CD4-positive, alpha-beta T cell treated with Interleukin-1 beta for 1 hour (primary cell): Measurements from ENCODE around the gene SLK.

Experiments
- DNase-seq, 2 donors: peaks; one replicate each; pipeline ENCODE4 v3.0.0-alpha.2; 2020 to 2022

SLK gene

DNA sequence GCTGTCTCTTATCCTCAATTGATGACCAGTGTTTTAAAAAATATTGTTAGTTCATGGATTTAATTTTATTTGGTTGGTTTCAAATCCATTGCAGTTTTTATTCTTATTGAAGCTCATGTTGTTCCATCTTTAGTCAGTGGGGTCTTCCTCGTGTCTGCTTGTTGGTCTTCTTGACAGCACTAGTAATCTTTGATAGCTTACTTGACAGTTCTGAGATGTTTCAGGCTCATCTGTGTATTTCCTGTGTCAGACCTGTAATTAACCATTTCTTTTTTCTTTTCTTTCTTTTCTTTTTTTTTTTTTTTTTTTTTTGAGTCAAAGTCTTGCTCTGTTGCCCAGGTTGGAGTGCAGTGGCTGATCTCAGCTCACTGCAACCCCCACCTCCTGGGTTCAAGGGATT, 28.2 kb downstream of the SLK start:
- no peak for DNase-seq

- DNase-seq, result no peak
Observed at GRCh38 chr10:103998805-103999204, 31.9 kb downstream of the SLK start.

DNA sequence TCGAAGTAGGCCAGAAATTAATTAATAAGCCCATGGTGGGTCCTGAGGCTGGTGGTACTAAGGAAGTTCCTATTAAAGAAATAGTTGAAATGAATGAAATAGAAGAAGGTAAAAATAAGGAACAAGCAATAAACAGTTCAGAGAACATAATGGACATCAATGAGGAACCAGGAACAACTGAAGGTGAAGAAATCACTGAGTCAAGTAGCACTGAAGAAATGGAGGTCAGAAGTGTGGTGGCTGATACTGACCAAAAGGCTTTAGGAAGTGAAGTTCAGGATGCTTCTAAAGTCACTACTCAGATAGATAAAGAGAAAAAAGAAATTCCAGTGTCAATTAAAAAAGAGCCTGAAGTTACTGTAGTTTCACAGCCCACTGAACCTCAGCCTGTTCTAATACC, 36.0 kb downstream of the SLK start:
- no peak for DNase-seq

DNA sequence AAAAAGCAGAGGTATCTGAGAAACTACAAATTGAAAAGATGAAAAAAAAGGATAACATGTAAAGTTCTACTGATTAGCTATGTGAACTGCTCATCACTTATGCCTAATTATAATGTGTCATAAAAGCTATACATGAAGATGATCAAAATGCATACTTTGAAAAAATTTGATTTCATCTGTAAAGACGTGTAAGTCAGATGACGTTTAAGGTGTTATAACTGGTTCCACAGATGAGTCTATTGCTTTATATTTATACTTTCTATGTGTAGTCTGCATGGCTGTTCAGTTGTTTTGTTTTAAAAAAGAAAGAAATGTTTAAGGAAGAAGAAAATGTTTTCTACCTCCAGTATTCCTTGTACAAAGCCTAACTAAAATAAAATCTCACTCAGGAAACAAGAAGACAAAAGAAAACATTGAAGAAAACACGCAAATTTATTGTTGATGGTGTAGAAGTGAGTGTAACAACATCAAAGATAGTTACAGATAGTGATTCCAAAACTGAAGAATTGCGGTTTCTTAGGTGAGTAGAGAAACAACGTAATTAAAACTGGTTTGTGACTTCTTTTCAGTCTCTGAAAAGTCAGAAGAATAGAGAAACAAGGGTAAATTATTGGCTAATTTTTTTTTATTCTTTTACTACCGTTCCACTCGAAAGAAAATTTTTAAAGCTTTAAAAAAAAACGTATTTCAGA, 38.4 kb downstream of the SLK start:
- DNase-seq, result no peak

DNA sequence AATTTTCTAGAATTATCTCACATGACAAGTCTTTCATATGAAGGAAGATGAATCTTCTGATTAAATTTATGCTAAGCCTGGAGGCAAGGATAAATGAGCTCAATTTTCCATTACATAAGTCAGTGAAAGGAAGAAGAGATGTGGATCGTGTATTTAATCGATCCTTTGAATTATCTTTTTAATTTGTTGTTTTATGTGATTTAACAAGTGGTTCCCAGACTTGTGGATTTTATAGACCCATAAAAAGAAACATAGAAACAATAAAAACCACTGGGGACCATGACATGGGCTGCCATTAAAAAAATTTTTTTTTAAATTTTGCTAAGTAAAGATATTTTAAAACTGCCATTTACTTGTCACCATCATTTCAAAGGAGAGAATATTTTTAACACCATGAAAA, 45.0 kb downstream of the SLK start:
- DNase-seq, result no peak

- no peak for DNase-seq
Observed at GRCh38 chr10:104013489-104013888, 46.5 kb downstream of the SLK start.

DNA sequence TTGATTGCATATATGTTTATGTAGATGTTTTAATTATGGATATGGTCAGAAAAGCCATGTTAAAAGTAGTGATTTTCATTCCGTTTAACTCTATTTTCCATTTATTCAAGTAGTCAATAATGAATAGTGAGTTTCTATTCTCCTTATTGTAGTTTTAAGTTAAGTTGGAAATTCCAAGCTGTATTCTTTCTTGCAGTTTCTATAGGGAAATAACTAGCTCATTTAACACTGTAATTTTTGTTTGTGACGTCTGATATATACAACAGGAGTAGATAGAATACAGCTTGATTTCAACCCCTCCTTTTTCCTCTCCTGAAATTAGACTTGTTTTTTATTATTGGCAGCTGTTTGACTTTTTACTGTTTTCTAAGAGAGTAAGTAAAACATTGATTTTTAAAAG, 47.2 kb downstream of the SLK start:
- DNase-seq, result no peak

DNA sequence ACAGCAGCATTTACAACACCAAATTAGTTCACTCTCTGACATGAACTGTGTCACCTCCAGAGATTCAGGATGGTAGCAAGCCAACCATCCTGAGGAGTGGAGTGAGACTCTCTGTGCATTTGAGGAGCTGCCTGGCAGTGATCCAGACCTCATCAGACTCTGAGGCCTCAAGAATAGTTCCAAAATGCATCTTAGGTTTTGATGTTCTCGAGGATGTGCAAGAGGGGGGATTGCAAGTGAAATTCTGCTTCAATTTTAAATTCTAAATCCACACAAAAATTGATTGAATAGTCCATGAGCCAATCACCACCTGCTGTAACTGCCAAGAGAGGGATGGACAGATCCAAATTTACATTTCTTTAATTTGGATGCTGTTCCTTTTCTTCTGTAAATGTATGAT, 49.7 kb downstream of the SLK start:
- no peak for DNase-seq

GRCh38 chr10:104018471-104018870, 51.5 kb downstream of the SLK start:
- DNase-seq, result no peak

GRCh38 chr10:104020020-104020419, 53.1 kb downstream of the SLK start:
- DNase-seq, result no peak

- no peak for DNase-seq
Observed at GRCh38 chr10:104021246-104021645, 54.3 kb downstream of the SLK start.

GRCh38 chr10:104022026-104022425, 55.1 kb downstream of the SLK start:
- no peak for DNase-seq

DNA sequence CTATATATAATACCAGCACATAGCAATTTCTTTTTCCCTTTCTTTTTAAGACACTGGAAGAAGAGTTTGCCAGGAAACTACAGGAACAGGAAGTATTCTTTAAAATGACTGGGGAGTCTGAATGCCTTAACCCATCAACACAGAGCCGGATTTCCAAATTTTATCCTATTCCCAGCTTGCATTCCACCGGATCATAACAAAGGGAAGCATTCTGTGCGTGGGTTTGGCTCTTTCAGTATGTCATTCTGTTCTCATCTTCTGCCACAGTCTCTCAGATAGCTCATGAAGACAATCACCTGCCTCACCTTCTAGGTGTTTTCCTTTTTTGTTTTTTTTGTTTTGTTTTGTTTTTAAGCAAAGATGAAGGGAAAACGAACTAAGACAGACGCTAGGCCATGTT, 58.6 kb downstream of the SLK start:
- DNase-seq, result no peak

DNA sequence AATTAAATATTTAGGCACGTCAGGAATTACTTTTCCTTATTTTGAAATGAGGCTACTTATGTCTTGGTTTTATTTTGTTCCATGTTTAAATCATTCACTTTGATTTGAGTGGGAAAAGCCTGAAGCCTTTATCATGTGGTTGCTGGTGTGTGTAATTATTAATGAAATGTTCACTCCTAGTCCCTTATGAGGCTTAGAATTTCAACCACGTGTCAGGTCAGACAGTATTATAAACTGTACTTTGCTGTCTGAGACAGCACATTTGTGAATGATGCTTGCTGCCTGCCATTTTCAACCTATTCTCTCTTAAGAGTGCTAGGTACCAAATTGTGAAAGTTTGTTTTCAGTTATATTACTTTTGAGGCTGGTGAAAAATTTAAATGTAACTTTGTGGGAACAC, 59.8 kb downstream of the SLK start:
- no peak for DNase-seq

GRCh38 chr10:104028146-104028545, 61.2 kb downstream of the SLK start:
- peak in 1 of 2 donors; percentile 5 for DNase-seq

GRCh38 chr10:104028823-104029520, 62.0 kb downstream of the SLK start:
- DNase-seq, result no peak

- no peak for DNase-seq
Observed at GRCh38 chr10:104029521-104029860, 62.6 kb downstream of the SLK start.

GRCh38 chr10:104031631-104032030, 64.7 kb downstream of the SLK start:
- DNase-seq, result no peak

GRCh38 chr10:104032144-104032775, 65.3 kb downstream of the SLK start:
- no peak for DNase-seq

DNA sequence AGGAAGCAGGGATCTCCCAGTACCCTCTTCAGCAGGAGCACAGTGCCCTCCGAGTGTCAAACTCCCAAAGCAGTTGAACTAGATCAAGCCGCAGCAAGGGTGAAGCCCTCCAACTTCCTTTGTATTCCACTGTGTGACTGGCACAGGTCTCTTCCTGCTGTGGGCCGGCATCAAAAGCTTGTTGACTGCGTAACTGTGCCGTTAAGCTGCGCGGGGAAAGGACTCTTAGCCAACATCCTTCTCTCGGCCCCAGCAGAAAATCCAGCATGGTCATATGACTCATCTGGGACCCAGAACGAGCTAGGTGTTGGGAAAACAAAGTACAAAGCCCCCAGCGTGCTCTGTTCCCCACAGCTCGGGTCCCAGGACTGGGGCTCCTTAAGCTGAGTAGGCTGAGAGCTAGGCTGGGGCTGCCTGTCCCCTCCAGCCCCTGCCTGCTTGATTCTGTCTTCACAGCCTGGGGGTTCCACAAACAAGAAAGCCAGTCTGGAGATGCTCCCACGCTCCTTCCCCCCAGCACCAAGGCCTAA, 66.5 kb downstream of the SLK start:
- no peak for DNase-seq

- DNase-seq, result no peak
Observed at GRCh38 chr10:104033966-104034365, 67.0 kb downstream of the SLK start.

GRCh38 chr10:104034401-104035193, 67.7 kb downstream of the SLK start:
- no peak for DNase-seq
